Measurements from ENCODE around the gene TAF6. TPM values are rescaled to one million over a fixed set of nuclear protein-coding genes. Genes with fewer than 3 reads are reported as not detected.

Gene TAF6
- total RNA-seq, 1 donor from 2014 or later = 26.6 TPM

DNA sequence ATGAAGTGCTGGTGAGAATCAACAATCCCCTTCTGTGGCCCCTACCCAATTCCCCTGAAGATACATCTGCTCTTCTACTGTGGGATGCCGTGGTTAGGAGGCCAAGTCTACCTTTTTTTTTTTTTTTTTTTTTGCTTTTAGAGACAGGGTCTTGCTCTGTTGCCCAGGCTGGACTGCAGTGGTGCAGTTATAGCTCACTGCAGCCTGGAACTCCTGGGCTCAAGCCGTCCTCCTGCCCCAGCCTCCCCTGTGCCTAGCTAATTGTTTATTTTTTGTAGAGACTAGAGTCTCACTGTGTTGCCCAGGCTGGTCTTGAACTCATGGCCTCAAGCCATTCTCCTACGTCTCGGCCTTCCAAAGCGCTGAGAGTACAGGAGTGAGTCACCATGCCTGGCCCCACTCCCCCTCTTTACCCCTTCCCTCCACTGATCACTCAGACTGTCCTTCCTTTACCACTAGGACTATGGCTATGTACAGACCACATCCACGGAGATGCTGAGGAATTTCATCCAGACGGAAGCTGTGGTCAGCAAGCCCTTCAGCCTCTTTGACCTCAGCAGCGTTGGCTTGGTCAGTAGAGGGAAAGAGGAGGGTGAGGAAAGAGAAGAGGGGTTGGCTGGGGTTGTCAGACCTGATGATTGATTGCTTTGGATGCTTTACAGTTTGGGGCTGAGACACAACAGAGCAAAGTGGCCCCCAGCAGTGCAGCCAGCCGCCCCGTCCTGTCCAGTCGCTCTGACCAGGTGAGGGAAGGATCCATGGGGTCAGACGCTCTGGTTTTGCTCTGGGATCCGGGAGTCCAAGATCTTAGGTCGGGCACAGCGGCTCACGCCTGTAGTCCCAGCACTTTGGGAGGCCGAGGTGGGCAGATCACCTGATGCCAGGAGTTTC is 16.0 kb downstream of the TAF6 start:
- DNase-seq (ENCODE audit: low spot score) = no peak
- intact Hi-C loops (cut with DNase I) = no loop called here

DNA sequence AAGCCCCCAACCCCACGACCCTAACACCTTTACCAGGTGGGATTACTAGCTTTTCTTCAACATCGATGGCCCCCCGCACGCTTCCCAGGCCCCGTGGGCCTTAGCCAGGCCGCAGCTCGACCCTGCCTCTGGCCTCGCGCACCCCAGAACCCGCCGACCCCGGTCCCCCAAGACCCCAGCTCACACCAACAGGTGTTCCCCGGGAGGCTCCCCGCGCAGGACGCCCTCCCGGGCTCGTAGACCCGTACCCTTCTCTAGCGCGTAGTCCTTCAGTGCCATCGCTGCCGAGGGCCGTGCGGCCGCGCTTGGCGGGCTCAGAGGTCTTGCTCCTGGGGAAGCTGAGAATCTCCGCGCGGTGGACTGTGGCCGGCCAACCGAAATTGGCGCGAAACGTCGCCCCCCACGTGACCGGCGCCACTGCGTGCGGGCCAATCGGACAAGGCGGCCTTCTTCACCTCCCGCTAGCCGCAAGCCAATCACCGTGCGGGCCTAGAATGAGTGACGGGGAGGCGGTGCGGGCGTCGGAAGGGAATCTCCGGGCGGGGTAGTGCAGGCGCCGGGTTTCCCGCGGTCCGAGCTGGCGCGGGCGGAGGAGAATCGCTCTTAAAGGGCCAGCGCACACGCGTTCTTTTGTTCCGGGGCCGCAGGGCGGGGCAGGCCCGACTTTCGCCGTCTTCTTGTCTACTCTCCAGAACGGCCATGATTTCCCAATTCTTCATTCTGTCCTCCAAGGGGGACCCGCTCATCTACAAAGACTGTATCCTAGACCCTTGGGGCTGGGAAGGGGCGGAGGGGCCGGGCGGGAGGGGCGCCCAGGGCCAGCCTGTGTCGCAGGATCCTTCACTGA is 17.9 kb downstream of the TAF6 start, which contains the start of the genes AP4M1 and MCM7:
TSS of gene AP4M1 (plus strand) at position 628 of the 847 bp plus-strand sequence. CDS start at position 700, 72 bp downstream.
TSS of gene MCM7 (minus strand) at position 382 of the 847 bp plus-strand sequence. CDS start at position 279, 103 bp downstream.
- intact Hi-C loops (cut with DNase I) = loop anchor here (2.0 kb wide), 1 partner anchor 26 kb away; the partner anchor contains the start of gene MBLAC1
- peak; percentile 100 for DNase-seq (ENCODE audit: low spot score)

DNA sequence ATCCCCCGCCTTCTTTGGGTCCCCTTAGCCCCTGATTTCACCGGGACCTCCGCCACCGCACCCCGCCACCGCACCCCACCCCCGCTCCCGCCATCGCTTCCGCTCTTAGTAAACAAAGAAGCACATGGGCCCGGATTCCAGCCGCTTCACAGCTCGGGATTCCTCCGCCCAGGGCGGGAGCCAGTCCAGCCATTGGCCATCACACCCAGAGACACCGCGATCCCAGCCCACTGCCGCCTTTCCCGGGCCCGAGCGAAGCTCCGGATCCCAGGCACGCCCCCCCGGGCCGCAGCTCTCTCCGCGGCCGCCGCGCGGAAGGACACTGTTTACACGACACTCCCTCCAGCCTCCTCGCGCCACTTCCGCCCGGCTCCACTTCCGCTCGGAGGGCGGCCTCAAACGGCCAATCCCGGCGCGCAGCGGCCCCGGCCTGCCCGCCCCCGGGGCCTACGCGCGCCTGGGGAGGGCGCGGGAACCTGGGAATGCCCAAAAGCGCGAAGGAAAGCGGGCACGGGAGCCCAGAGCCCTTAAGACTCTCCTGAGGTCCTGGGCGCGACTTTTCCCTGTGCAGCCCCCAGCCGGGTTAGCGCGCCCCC is 18.6 kb downstream of the TAF6 start:
- intact Hi-C loops (cut with DNase I) = loop anchor here (1.0 to 2.0 kb wide), 2 partner anchors 19 to 26 kb away; partner anchors contain the start of genes CNPY4, MBLAC1 and TAF6
- peak; percentile 95 for DNase-seq (ENCODE audit: low spot score)

DNA sequence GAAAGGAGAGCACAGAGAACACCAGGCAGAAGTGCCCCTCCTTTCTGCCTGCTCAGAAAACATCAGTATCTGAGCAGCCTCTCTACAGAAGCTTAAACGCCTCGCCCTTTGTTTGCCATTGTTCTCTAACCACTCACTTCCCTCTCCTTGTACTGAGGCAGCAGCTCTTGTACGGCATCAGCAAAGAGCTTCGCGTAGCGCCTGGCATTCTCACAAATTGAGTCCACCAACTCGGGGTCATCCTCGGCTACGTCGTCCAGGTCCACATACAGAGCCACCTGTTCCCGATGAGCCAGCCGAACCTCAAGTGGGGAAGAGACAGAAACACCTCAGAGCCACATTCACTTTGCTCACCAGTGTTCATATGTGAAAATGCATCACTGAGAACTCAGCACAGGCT is 19.7 kb downstream of the TAF6 start:
- DNase-seq (ENCODE audit: low spot score) = no peak
- intact Hi-C loops (cut with DNase I) = no loop called here

DNA sequence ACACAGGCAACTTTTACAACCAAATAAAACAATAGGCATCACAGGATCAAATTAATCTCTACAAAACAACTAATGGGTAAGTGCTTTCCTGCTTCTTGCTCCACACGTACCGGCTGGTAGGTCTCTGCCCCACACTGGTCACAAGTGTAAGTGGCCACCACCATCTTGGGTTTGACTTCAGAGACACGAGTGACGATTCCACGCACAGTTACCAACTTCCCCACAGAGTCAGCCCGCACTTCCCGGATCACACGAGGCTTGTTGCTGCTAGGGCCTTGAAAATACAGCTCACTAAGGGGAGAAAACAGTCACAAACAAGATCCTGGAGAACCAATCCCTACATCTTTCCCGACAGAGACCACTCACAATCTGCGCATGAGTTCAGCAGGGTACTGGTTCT is 20.2 kb downstream of the TAF6 start:
- intact Hi-C loops (cut with DNase I) = no loop called here
- no peak for DNase-seq (ENCODE audit: low spot score)

DNA sequence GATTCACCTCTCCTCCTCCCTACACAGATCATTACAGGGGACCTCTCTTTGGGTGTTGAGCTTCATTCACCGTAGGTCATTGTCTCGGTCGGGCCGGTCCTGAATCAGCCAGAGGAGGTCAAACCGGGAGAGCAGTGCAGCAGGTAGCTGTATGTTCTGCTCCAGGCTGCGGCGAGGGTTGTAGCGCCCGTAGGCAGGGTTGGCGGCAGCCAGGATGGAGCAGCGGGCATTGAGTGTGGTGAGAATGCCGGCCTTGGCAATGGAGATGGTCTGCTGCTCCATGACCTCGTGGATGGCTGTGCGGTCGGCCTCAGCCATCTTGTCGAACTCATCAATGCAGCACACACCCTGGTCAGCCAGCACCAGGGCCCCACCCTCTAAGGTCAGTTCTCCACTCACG is 23.5 kb downstream of the TAF6 start:
- no peak for DNase-seq (ENCODE audit: low spot score)
- intact Hi-C loops (cut with DNase I) = no loop called here

DNA sequence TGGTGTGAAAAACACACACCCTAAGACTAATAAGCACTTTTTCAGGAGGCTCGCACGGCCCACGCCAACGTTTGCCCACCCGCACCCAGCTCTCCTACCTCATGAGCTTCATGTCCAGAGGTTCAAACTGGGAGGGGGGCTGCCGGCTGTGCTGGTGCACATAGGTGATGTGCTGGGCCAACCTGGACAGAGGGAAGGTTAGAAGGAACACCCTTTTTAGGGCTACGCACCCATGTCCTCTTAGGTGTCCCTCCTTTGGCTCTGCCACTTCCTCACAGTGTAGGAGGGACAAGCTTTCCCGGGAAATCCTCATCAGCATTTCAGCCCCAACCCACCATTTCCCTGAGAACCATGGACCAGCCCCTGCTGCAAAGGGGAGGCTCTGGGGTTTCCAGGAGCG is 23.9 kb downstream of the TAF6 start:
- DNase-seq (ENCODE audit: low spot score) = no peak
- intact Hi-C loops (cut with DNase I) = no loop called here

DNA sequence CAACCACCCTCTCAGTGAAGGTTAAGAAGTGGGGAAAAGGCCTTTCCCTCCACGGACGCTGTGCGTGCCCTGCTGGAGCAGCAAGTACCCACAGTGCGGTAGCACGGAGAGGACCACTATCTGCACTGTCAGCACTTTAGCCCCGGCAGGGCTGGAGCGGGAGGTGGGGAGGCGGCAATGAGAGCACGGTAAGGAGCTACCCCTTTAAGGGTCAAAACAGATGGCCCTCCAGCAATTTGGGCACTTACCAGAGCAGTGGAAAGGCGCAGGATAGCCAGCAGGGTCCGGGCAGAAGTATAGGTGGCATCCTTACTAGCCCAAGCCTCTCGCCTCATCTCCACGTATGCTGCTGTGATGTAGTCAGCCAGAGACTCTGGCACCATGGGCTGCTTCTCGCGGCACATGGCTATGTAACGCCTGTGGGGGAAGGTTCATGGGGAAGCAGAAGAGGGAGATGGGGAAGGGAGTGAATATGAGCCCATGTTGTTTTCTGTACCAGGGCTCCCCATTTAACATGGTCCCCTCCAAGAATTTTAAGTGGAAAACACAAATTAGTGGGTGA is 25.2 kb downstream of the TAF6 start:
- intact Hi-C loops (cut with DNase I) = no loop called here
- DNase-seq (ENCODE audit: low spot score) = no peak

DNA sequence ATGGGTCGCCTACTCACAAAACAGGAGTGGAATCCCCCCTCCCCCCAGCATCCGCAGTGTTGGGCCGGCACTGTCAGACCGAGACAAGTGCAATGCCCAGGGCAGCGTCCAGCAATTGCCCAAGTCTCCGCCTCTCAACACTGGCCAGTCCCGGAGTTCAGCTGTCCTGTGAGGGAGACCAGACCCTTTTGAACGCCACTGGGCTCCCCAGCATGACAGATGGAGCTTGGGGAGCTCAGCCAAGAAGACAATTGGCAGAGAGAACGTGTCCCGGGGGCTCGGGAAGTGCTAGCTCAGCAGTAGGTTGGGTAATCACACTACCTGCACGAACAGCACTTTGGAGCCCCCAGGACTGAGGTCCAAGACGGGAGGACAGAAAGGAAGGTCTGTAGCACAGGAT is 25.7 kb downstream of the TAF6 start:
- intact Hi-C loops (cut with DNase I) = no loop called here
- DNase-seq (ENCODE audit: low spot score) = no peak

DNA sequence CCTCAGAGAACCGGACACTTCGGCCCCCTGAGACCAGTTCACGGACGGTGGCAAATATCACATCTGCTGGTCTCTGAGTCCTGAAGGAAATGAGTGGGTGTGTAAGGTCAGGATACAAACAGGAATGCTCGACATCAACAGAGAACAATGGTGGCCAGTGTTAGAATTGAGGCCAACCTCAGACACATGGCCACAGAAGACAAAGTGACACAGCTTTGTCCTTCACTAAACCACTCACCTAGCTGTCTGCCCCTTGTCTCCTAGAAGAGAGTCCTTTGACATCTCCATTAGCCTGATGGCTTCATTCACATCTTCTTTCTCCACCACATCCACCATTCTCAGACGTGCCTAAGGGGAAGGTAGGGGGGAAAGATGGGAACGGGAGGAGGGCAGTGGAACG is 26.1 kb downstream of the TAF6 start:
- no peak for DNase-seq (ENCODE audit: low spot score)
- intact Hi-C loops (cut with DNase I) = no loop called here

DNA sequence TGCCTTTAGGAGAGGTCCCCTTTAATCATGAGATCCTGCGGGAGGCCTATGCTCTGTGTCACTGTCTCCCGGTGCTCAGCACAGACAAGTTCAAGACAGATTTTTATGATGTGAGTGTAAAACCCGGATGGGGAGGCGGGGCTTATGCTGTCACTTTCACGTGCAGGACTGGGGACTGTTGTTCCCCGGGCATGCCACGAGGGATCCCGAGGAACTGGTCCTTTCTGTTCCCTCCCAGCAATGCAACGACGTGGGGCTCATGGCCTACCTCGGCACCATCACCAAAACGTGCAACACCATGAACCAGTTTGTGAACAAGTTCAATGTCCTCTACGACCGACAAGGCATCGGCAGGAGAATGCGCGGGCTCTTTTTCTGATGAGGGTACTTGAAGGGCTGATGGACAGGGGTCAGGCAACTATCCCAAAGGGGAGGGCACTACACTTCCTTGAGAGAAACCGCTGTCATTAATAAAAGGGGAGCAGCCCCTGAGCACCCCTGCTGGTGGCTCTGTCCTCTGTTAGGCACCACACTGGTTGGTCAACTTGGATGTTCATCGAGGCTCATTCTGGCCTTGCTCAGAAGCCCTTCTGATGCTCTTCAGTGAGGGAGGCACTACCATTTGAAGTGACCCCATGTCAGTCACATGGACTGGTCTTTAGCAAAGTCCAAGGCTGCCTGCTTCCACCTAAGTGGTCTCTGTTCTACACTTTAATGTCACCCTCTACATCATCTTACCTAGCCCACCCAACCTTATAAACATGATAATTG is 27.6 kb downstream of the TAF6 start:
- no peak for DNase-seq (ENCODE audit: low spot score)
- intact Hi-C loops (cut with DNase I) = no loop called here

DNA sequence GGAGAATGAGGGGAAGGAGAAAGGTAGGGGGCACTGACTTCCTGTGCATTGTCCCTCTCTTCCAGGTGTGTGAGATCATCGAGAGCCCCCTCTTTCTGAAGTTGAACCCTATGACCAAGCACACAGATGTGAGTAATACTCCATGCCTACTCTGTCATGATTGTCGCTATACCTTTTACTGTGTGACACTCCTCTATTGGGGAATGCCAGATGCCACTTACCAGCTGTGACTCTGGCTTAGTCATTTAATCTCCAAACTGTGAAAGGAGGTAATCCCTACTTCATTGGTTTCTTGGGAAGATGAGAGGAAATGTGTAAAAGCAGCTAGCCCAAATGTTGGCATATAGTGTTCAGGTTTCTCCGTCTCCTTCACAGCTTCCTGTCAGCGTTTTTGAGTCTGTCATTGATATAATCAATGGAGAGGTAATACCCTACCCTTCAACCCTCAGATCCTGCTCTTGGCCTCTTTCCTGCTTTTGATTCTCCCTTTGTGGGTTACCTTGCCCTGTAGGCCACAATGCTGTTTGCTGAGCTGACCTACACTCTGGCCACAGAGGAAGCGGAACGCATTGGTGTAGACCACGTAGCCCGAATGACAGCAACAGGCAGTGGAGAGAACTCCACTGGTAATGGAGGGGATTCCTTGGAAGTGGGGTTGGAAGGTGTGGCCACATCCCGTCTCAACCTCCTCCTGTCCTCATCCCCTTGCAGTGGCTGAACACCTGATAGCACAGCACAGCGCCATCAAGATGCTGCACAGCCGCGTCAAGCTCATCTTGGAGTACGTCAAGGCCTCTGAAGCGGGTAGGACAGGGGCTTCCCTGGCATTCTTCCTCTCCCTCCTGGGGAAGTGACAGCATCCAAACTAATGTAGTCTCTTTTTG is 28.4 kb downstream of the TAF6 start:
- DNase-seq (ENCODE audit: low spot score) = no peak
- intact Hi-C loops (cut with DNase I) = no loop called here

DNA sequence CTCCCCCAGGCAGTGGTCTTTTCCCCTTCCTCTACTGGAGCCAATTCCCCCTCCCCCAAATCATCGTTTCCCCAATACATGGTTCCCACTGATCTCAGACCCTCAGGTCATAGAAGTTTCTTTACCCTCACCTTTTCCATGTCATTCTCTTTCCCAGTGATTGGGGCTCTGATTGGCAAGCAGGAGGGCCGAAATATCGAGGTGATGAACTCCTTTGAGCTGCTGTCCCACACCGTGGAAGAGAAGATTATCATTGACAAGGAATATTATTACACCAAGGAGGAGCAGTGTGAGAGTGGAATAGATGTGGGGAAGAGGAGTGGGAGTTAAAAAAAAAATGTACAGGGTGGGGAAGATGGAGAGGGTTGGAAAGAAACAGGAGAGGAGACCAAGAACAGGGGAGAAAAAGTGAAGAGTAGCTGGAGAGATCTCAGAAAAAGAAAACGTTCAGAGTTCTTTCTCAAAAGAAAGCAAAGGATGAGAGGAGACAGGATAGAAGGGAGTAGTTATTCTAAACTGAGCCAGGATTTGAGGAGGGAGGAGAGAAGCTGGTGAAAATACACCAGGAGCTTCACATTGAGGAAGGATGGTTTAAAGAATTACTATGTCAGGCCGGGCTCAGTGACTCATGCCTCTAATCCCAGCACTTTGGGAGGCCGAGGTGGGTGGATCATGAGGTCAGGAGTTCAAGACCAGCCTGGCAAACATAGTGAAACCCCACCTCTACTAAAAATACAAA is 29.5 kb downstream of the TAF6 start:
- intact Hi-C loops (cut with DNase I) = loop anchor here (5.0 to 10.0 kb wide), 2 partner anchors 38 to 175 kb away; partner anchors contain the start of genes MBLAC1 and TRIM4
- DNase-seq (ENCODE audit: low spot score) = no peak

DNA sequence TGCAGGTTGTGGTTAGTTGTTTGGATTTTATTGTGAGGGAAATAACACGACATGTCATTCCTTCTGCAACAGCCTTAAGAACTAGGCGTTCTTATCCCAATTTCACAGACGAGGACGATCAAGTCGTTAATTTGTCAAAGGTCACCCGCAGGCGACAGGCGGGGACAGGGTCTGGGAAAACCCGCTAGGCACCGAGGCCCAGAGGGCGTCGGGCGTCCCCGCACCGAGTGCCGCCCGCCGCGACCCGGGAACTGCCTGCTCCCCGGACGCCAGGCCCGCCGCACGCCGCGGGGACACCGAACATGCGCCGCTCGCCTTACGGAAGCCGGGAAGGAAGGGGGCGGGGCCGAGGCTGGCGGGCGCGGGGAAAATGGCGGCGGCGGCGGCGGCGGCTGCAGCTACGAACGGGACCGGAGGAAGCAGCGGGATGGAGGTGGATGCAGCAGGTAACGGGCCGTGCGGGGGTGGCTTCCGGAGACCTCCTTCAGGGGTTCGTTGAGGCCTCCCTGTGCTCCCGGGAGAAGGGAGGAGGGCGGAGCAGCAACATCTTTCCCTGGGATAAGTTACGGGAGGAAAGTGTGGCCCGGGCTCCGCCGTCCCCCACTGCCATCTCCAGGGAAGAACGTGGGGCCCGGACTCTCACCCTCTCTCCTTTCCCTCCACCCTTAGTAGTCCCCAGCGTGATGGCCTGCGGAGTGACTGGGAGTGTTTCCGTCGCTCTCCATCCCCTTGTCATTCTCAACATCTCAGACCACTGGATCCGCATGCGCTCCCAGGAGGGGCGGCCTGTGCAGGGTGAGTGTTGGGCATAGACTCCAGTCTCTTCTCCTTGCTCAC is 30.3 kb downstream of the TAF6 start, which contains the start of gene COPS6:
TSS of gene COPS6 (plus strand) at position 349 of the 837 bp plus-strand sequence. CDS start at position 371, 22 bp downstream.
- intact Hi-C loops (cut with DNase I) = loop anchor here (5.0 to 10.0 kb wide), 2 partner anchors 38 to 174 kb away; partner anchors contain the start of genes MBLAC1 and TRIM4
- peak; percentile 92 for DNase-seq (ENCODE audit: low spot score)

DNA sequence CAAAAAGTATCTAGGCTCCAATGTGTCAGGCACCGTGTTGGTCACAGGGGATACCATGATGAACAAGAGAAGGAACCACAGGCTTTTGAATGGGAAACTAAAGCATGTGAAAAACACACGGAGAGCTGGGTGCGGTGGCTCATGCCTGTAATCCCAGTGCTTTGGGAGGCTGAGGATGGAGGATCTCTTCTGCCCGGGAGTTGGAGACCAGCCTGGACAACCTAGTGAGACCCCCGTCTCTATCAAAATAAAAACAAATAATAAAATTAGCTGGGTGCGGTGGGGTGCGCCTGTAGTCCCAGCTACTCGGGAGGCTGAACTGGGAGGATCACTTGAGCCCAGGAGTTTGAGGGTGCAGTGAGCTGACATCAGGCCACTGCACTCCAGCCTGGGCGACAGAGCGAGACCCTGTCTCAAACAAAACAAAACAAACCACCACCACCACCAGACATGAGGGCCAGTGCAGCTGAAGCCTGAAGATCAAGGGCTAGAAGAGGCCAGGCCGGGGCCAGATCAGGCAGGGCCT is 31.0 kb downstream of the TAF6 start:
- intact Hi-C loops (cut with DNase I) = loop anchor here (5.0 to 10.0 kb wide), 2 partner anchors 39 to 173 kb away; partner anchors contain the start of genes MBLAC1 and TRIM4
- DNase-seq (ENCODE audit: low spot score) = no peak
